ENCODE measurements around the gene CGNL1.

CGNL1 gene

GRCh38 chr15:57419335-57419734 is 43.0 kb downstream of the CGNL1 start:
- H2AFZ ChIP-seq, result no peak overlapping the region
- no peak for TF ChIP-seq CTCF (IDR thresholded peaks at IDR 0.05)
- H3K9ac ChIP-seq, result no peak overlapping the region
- no peaks in the 10 kb centered on the region for H3K79me2 ChIP-seq
- no peak overlapping the region for H3K4me3 ChIP-seq (ENCODE audit: low read depth, low read length)
- no peaks in the 10 kb centered on the region for H3K36me3 ChIP-seq (ENCODE audit: control insufficient read depth, insufficient read depth, low read length)
- no peaks in the 10 kb centered on the region for H3K4me1 ChIP-seq
- no peak overlapping the region for H3K4me2 ChIP-seq (ENCODE audit: low read length)
- no peaks in the 10 kb centered on the region for H3K9me3 ChIP-seq (ENCODE audit: control insufficient read depth, low read length)
- no peaks in the 10 kb centered on the region for H3K27me3 ChIP-seq (ENCODE audit: control insufficient read depth, insufficient read depth, low read length)
- no peak overlapping the region for H3K27ac ChIP-seq

GRCh38 chr15:57421110-57421509 is 44.8 kb downstream of the CGNL1 start:
- Histone ChIP-seq H3K36me3 (ENCODE audit: control insufficient read depth, insufficient read depth, low read length) (no peaks in the 10 kb centered on the region), H3K79me2 (no peaks in the 10 kb centered on the region), H3K27ac (no peak overlapping the region), H2AFZ (no peak overlapping the region), H3K4me3 (ENCODE audit: low read depth, low read length) (no peak overlapping the region), H3K9me3 (ENCODE audit: control insufficient read depth, low read length) (no peaks in the 10 kb centered on the region), H3K4me2 (ENCODE audit: low read length) (no peak overlapping the region), H3K27me3 (ENCODE audit: control insufficient read depth, insufficient read depth, low read length) (no peaks in the 10 kb centered on the region), H3K9ac (no peak overlapping the region), H3K4me1 (no peaks in the 10 kb centered on the region)
- TF ChIP-seq CTCF (IDR thresholded peaks at IDR 0.05), result no peak

- H3K9me3 ChIP-seq (ENCODE audit: control insufficient read depth, low read length), result no peaks in the 10 kb centered on the region
- H3K4me2 ChIP-seq (ENCODE audit: low read length), result no peak overlapping the region
- no peaks in the 10 kb centered on the region for H3K79me2 ChIP-seq
- H3K27ac ChIP-seq, result no peak overlapping the region
- no peaks in the 10 kb centered on the region for H3K36me3 ChIP-seq (ENCODE audit: control insufficient read depth, insufficient read depth, low read length)
- H3K4me1 ChIP-seq, result no peaks in the 10 kb centered on the region
- no peak overlapping the region for H2AFZ ChIP-seq
- H3K9ac ChIP-seq, result no peak overlapping the region
- TF ChIP-seq CTCF (IDR thresholded peaks at IDR 0.05), result no peak
- no peaks in the 10 kb centered on the region for H3K27me3 ChIP-seq (ENCODE audit: control insufficient read depth, insufficient read depth, low read length)
- H3K4me3 ChIP-seq (ENCODE audit: low read depth, low read length), result no peak overlapping the region
Observed at GRCh38 chr15:57421551-57421950, 45.2 kb downstream of the CGNL1 start.

- Histone ChIP-seq H3K4me1 (no peaks in the 10 kb centered on the region), H3K27me3 (ENCODE audit: control insufficient read depth, insufficient read depth, low read length) (no peaks in the 10 kb centered on the region), H3K4me3 (ENCODE audit: low read depth, low read length) (no peak overlapping the region), H3K27ac (no peak overlapping the region), H3K79me2 (no peaks in the 10 kb centered on the region), H3K9ac (no peak overlapping the region), H3K36me3 (ENCODE audit: control insufficient read depth, insufficient read depth, low read length) (no peaks in the 10 kb centered on the region), H3K4me2 (ENCODE audit: low read length) (no peak overlapping the region), H3K9me3 (ENCODE audit: control insufficient read depth, low read length) (no peaks in the 10 kb centered on the region), H2AFZ (no peak overlapping the region)
- TF ChIP-seq CTCF (IDR thresholded peaks at IDR 0.05), result no peak
Observed at GRCh38 chr15:57422113-57422754, 45.9 kb downstream of the CGNL1 start.

- no peaks in the 10 kb centered on the region for H3K36me3 ChIP-seq (ENCODE audit: control insufficient read depth, insufficient read depth, low read length)
- no peak overlapping the region for H3K4me3 ChIP-seq (ENCODE audit: low read depth, low read length)
- H2AFZ ChIP-seq, result no peak overlapping the region
- H3K27me3 ChIP-seq (ENCODE audit: control insufficient read depth, insufficient read depth, low read length), result no peaks in the 10 kb centered on the region
- no peak overlapping the region for H3K27ac ChIP-seq
- no peak for TF ChIP-seq CTCF (IDR thresholded peaks at IDR 0.05)
- H3K79me2 ChIP-seq, result no peaks in the 10 kb centered on the region
- H3K9ac ChIP-seq, result no peak overlapping the region
- H3K4me2 ChIP-seq (ENCODE audit: low read length), result no peak overlapping the region
- no peaks in the 10 kb centered on the region for H3K4me1 ChIP-seq
- no peaks in the 10 kb centered on the region for H3K9me3 ChIP-seq (ENCODE audit: control insufficient read depth, low read length)
Observed at GRCh38 chr15:57423599-57424140, 47.4 kb downstream of the CGNL1 start.

All from parathyroid adenoma (tissue), 2 donors.